Liver (tissue), 4 donors: ENCODE results near the gene SPACA5. TPM values are rescaled to one million over a fixed set of nuclear protein-coding genes. Genes with fewer than 3 reads are reported as not detected.

Source experiments
- polyA plus RNA-seq, 2 donors: library from polyadenylated mRNA; stranded (reverse) in 1 of 2; unstranded in 1 of 2; fragments of 200-250 nt in 1 of 2; fragments of >200 nt in 1 of 2; fragmentation: Nextera tagmentation in 1 of 2; extraction: Ambion mirVana in 1 of 2; gene quantifications; one replicate each; pipeline versions ENCODE4 v1.2.1 to v1.2.3, GENCODE V29; 2013 to 2015
- total RNA-seq, 2 donors: library from RNA; depleted of rRNA; stranded (reverse); fragments of >200 nt; gene quantifications; one replicate each; pipeline ENCODE4 v1.2.3, GENCODE V29; 2014
- donor health status: healthy.
- donor health status: healthy.
- donor health status: healthy.

The SPACA5 gene
- total and polyA plus RNA-seq, 4 donors: not detected

Other genes starting within 250 kb of the SPACA5 start
- gene ZNF81, start 170.1 kb upstream of the SPACA5 start, total RNA-seq: 1 to 10 TPM; 3.0 to 5.4 TPM
- gene ZNF81, start 170.1 kb upstream of the SPACA5 start, polyA plus RNA-seq: under 1 TPM; 0.74 to 0.99 TPM
- gene ZNF182, start 3.0 kb upstream of the SPACA5 start, total RNA-seq: 1 to 10 TPM; 3.1 TPM
- gene ZNF182, start 3.0 kb upstream of the SPACA5 start, polyA plus RNA-seq: 1 to 10 TPM in 1 of 2 donors, under 1 TPM in 1; 0.97 to 1.3 TPM
- under 1 TPM; 0.75 to 0.79 TPM for gene ZNF630, start 64.7 kb downstream of the SPACA5 start, total RNA-seq
- under 1 TPM; 0.30 to 0.65 TPM for gene ZNF630, start 64.7 kb downstream of the SPACA5 start, polyA plus RNA-seq
- gene SPACA5B, start 123.6 kb downstream of the SPACA5 start, total RNA-seq: not detected
- not detected for gene SPACA5B, start 123.6 kb downstream of the SPACA5 start, polyA plus RNA-seq
- gene SSX5, start 189.8 kb downstream of the SPACA5 start, total RNA-seq: not detected
- gene SSX5, start 189.8 kb downstream of the SPACA5 start, polyA plus RNA-seq: not detected
- not detected for gene SSX1, start 248.4 kb downstream of the SPACA5 start, total RNA-seq
- gene SSX1, start 248.4 kb downstream of the SPACA5 start, polyA plus RNA-seq: not detected